H9 (cell line): ENCODE measurements around the gene KLK7. TPM values are rescaled to one million over a fixed set of nuclear protein-coding genes. Genes with fewer than 3 reads are reported as not detected.

Source experiments
- DNase-seq: peaks from one replicate; pipeline ENCODE4 v3.0.0-alpha.2; 2017
- H2AFZ ChIP-seq: one replicate; pipeline ENCODE4 v1.6.1; 2013; ENCODE audit warnings: mild to moderate bottlenecking, low read length, control low read depth, moderate library complexity
- H2AK5ac ChIP-seq: 2 replicates; pipeline ENCODE4 v1.6.1; 2013; ENCODE audit warnings: low read length, control low read depth, mixed read lengths; ENCODE audit not compliant: insufficient read length
- H2BK120ac ChIP-seq: one replicate; pipeline ENCODE4 v1.6.1; 2013; ENCODE audit warnings: low read depth, mild to moderate bottlenecking, low read length, control low read depth, inconsistent platforms; ENCODE audit not compliant: poor library complexity, severe bottlenecking
- H2BK12ac ChIP-seq: 2 replicates; pipeline ENCODE4 v1.6.1; 2013; ENCODE audit warnings: low read length, control low read depth, mixed read lengths, low read depth; ENCODE audit not compliant: insufficient read length
- H2BK15ac ChIP-seq: 2 replicates; pipeline ENCODE4 v1.6.1; 2013; ENCODE audit warnings: low read depth, low read length, control low read depth
- H2BK20ac ChIP-seq: one replicate; pipeline ENCODE4 v1.6.1; 2013; ENCODE audit warnings: low read depth, mild to moderate bottlenecking, low read length, control low read depth, inconsistent platforms; ENCODE audit not compliant: poor library complexity, severe bottlenecking
- H2BK5ac ChIP-seq: 2 replicates; pipeline ENCODE4 v1.6.1; 2013; ENCODE audit warnings: low read length, control low read depth, mixed read lengths; ENCODE audit not compliant: insufficient read length
- H3K14ac ChIP-seq: 2 replicates; pipeline ENCODE4 v1.6.1; 2013; ENCODE audit warnings: low read length, control low read depth; ENCODE audit not compliant: insufficient read depth
- H3K18ac ChIP-seq: 2 replicates; pipeline ENCODE4 v1.6.1; 2013; ENCODE audit warnings: low read depth, mild to moderate bottlenecking, mixed read lengths, low read length, control low read depth; ENCODE audit not compliant: insufficient read length
- H3K23ac ChIP-seq: 2 replicates; pipeline ENCODE4 v1.6.1; 2013; ENCODE audit warnings: low read length, control low read depth, mixed read lengths, low read depth; ENCODE audit not compliant: insufficient read length
- H3K23me2 ChIP-seq: 2 replicates; pipeline ENCODE4 v1.6.1; 2013; ENCODE audit warnings: low read depth, mild to moderate bottlenecking, mixed read lengths, low read length, control low read depth; ENCODE audit not compliant: insufficient read length, poor library complexity, severe bottlenecking
- H3K27ac ChIP-seq: 2 replicates; pipeline ENCODE4 v1.5.1; 2013; ENCODE audit warnings: low read length, control low read depth, mixed read lengths, low read depth; ENCODE audit not compliant: insufficient read length
- H3K27me3 ChIP-seq: 2 replicates; pipeline ENCODE4 v1.6.1; 2013; ENCODE audit warnings: low read length, control low read depth, inconsistent platforms; ENCODE audit not compliant: insufficient read depth
- H3K4ac ChIP-seq: 2 replicates; pipeline ENCODE4 v1.6.1; 2013; ENCODE audit warnings: low read depth, mild to moderate bottlenecking, control low read depth, inconsistent platforms, low read length, moderate library complexity
- H3K4me1 ChIP-seq: 2 replicates; pipeline ENCODE4 v1.6.1; 2013; ENCODE audit warnings: low read length, control low read depth, inconsistent platforms; ENCODE audit not compliant: insufficient read depth
- H3K4me2 ChIP-seq: 2 replicates; pipeline ENCODE4 v1.6.1; 2013; ENCODE audit warnings: low read length, control low read depth, mixed read lengths; ENCODE audit not compliant: insufficient read length, insufficient read depth
- H3K56ac ChIP-seq: 2 replicates; pipeline ENCODE4 v1.6.1; 2013; ENCODE audit warnings: low read depth, mild to moderate bottlenecking, mixed read lengths, low read length, control low read depth; ENCODE audit not compliant: insufficient read length
- H3K79me1 ChIP-seq: 2 replicates; pipeline ENCODE4 v1.6.1; 2013; ENCODE audit warnings: low read depth, mild to moderate bottlenecking, moderate library complexity, low read length, control low read depth, inconsistent platforms; ENCODE audit not compliant: insufficient read depth, poor library complexity, severe bottlenecking
- H3K79me2 ChIP-seq: 2 replicates; pipeline ENCODE4 v1.6.1; 2013; ENCODE audit warnings: low read length, control low read depth, inconsistent platforms; ENCODE audit not compliant: insufficient read depth
- H3K9ac ChIP-seq: 2 replicates; pipeline ENCODE4 v1.6.1; 2013; ENCODE audit warnings: low read length, control low read depth, mixed read lengths; ENCODE audit not compliant: insufficient read length; ENCODE audit errors: extremely low read depth
- H3K9me3 ChIP-seq: one replicate; pipeline ENCODE4 v1.6.1; 2013; ENCODE audit warnings: low read depth, low read length, inconsistent platforms; ENCODE audit not compliant: control insufficient read depth
- H3T11ph ChIP-seq: one replicate; pipeline ENCODE4 v1.6.1; 2013; ENCODE audit warnings: mild to moderate bottlenecking, low read length, control low read depth, inconsistent platforms
- H4K20me1 ChIP-seq: one replicate; pipeline ENCODE4 v1.6.1; 2013; ENCODE audit not compliant: control insufficient read depth, insufficient read length, insufficient read depth
- H4K5ac ChIP-seq: 2 replicates; pipeline ENCODE4 v1.6.1; 2013; ENCODE audit warnings: low read depth, mild to moderate bottlenecking, mixed read lengths, low read length, control low read depth; ENCODE audit not compliant: insufficient read length
- H4K8ac ChIP-seq: replicated peaks from 2 replicates; pipeline ENCODE4 v1.6.1; 2013; ENCODE audit warnings: low read length, control low read depth, mixed read lengths, low read depth; ENCODE audit not compliant: insufficient read length
- H4K91ac ChIP-seq: 2 replicates; pipeline ENCODE4 v1.6.1; 2013; ENCODE audit warnings: low read depth, mild to moderate bottlenecking, moderate library complexity, mixed read lengths, low read length, control low read depth; ENCODE audit not compliant: insufficient read length
- H3K27ac Mint-ChIP-seq, 3 experiments: 2 replicates in 2 of 3; 3 replicates in 1 of 3; pipeline ENCODE4 v1.8.0; 2020 to 2021; ENCODE audit warnings: mixed read lengths in 3 of 3, mild to moderate bottlenecking in 1 of 3, moderate library complexity in 1 of 3
- H3K27me3 Mint-ChIP-seq: 2 replicates; pipeline ENCODE4 v1.8.0; 2021; ENCODE audit warnings: low read depth, mild to moderate bottlenecking, moderate library complexity, mixed read lengths
- H3K36me3 Mint-ChIP-seq, 3 experiments: 2 replicates in 2 of 3; 3 replicates in 1 of 3; pipeline ENCODE4 v1.8.0; 2020 to 2021; ENCODE audit warnings: low read depth in 3 of 3, mixed read lengths in 3 of 3; ENCODE audit not compliant: insufficient read depth in 1 of 3
- H3K4me1 Mint-ChIP-seq, 2 experiments: 2 replicates each; pipeline ENCODE4 v1.8.0; 2020; ENCODE audit warnings: mixed read lengths in 2 of 2
- H3K4me3 Mint-ChIP-seq, 2 experiments: 2 replicates in 1 of 2; 3 replicates in 1 of 2; pipeline ENCODE4 v1.8.0; 2020 to 2021; ENCODE audit warnings: mild to moderate bottlenecking in 2 of 2, mixed read lengths in 2 of 2, moderate library complexity in 1 of 2
- H3K9me3 Mint-ChIP-seq, 2 experiments: 2 replicates in 1 of 2; 3 replicates in 1 of 2; pipeline ENCODE4 v1.8.0; 2020; ENCODE audit warnings: mild to moderate bottlenecking in 2 of 2, mixed read lengths in 2 of 2, moderate library complexity in 1 of 2
- CTCF ChIP-seq: fragments of 200-600 bp; sonication (generic); conservative IDR thresholded peaks from 3 replicates; pipeline ENCODE4 v1.8.0; 2021; ENCODE audit warnings: antibody characterized with exemption, mild to moderate bottlenecking
- WGBS: extraction: QIAGEN DNeasy Blood & Tissue Kit; methylation state at CpG from one replicate; pipeline ENCODE4 v1.1.7; 2013; ENCODE audit warnings: missing lambda C conversion rate, low lambda C conversion rate, mixed read lengths; ENCODE audit not compliant: insufficient read length; ENCODE audit errors: extremely low coverage; 5-methylcytosine and 5-hydroxymethylcytosine counted together
- total RNA-seq: library from RNA; stranded (reverse); gene quantifications from 2 replicates; pipeline ENCODE4 v1.2.1, GENCODE V29; 2021

Gene KLK7
- total RNA-seq, 1 experiment from 2014 or later = 0.52 TPM

GRCh38 chr19:51003316-51003715, 19.6 kb upstream of the KLK7 start:
- H3K23ac ChIP-seq = no peak overlapping the region
- no peak overlapping the region for H4K8ac ChIP-seq
- no peak overlapping the region for H3K4me2 ChIP-seq
- no peaks in the 10 kb centered on the region for H3K27me3 ChIP-seq
- H3K23me2 ChIP-seq = peaks cover 6% of the 10 kb centered on the region
- no peak overlapping the region for H2BK12ac ChIP-seq
- no peak overlapping the region for H3K18ac ChIP-seq
- no peak overlapping the region for H3K9ac ChIP-seq
- H2AK5ac ChIP-seq = no peak overlapping the region
- H3K9me3 ChIP-seq = no peaks in the 10 kb centered on the region
- H3K14ac ChIP-seq = no peak overlapping the region
- Mint-ChIP-seq H3K27me3 (peaks cover 38% of the 10 kb centered on the region), H3K36me3 (no peaks in the 10 kb centered on the region), H3K4me1 (peaks cover 22 to 28% of the 10 kb centered on the region in 2 experiments), H3K4me3 (no peak overlapping the region), H3K27ac (no peak overlapping the region), H3K9me3 (no peaks in the 10 kb centered on the region)
- H3K79me2 ChIP-seq = no peaks in the 10 kb centered on the region
- H2BK5ac ChIP-seq = no peak overlapping the region
- no peak overlapping the region for H3K27ac ChIP-seq
- no peak overlapping the region for H2BK20ac ChIP-seq
- H2BK15ac ChIP-seq = no peak overlapping the region
- no peak overlapping the region for H3K4ac ChIP-seq
- no CpG with 5 or more reads among the region's 7 CpGs for WGBS
- H4K5ac ChIP-seq = no peak overlapping the region
- H3K56ac ChIP-seq = no peak overlapping the region
- no peak overlapping the region for H2AFZ ChIP-seq
- no peaks in the 10 kb centered on the region for H4K20me1 ChIP-seq
- H3K79me1 ChIP-seq = no peaks in the 10 kb centered on the region
- H2BK120ac ChIP-seq = no peak overlapping the region
- H4K91ac ChIP-seq = peak overlapping the region; percentile 32
- 0 out of 2 replicates have a peak, but pooled peaks cover 4% of the 10 kb centered on the region for H3K4me1 ChIP-seq
- no peak overlapping the region for H3T11ph ChIP-seq
- no peak for TF ChIP-seq CTCF
- no peak for DNase-seq
